NB4 (cell line): ENCODE measurements around the gene PEPD.

Experiments used
- DNase-seq: peaks from one replicate; pipeline ENCODE4 v3.0.0; 2010; ENCODE audit warnings: low read depth
- H3K4me3 ChIP-seq: one replicate; pipeline ENCODE4 v1.5.1; 2011; ENCODE audit warnings: mild to moderate bottlenecking, low read depth, low read length, moderate library complexity
- MYC ChIP-seq: IDR thresholded peaks from 2 replicates; pipeline ENCODE4 v1.6.1; 2011; ENCODE audit warnings: low read depth, low read length
- POLR2A ChIP-seq: IDR thresholded peaks from 2 replicates; pipeline ENCODE4 v1.6.1; 2011; ENCODE audit warnings: mild to moderate bottlenecking; ENCODE audit not compliant: insufficient read length; ENCODE audit errors: extremely low read depth
- TF ChIP-seq, protein P1 (sequence below): IDR thresholded peaks from 2 replicates; pipeline ENCODE4 v1.6.1; 2011; ENCODE audit warnings: low read depth, low read length
- TF ChIP-seq, protein P2 (sequence below): IDR thresholded peaks from one replicate; pipeline ENCODE4 v1.5.1; 2012; ENCODE audit warnings: low read depth, low read length

Gene PEPD

DNA sequence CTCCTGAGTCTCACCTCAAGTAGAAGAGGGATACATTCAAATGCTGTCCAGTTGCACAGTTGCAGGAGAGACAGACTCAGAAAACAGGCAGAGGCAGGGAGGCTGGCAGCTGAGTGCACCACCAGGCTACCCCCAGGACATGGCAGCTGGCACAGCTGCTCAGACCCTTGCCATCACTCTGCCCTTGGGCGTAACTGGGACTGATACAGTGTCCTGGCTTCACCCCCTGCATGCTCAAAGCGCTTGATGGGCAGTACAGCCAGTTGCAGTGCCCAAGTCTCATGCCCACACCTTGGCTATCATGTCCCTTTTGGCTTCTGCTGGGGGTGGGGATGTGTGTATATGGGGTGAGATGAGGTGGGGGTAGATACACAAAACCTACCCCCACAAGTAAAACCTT, 5.5 kb upstream of the PEPD start:
- DNase-seq: no peak
- TF ChIP-seq MYC (no peak), POLR2A (no peak)
- TF ChIP-seq, protein P1, sequence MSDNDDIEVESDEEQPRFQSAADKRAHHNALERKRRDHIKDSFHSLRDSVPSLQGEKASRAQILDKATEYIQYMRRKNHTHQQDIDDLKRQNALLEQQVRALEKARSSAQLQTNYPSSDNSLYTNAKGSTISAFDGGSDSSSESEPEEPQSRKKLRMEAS: no peak
- TF ChIP-seq, protein P2, sequence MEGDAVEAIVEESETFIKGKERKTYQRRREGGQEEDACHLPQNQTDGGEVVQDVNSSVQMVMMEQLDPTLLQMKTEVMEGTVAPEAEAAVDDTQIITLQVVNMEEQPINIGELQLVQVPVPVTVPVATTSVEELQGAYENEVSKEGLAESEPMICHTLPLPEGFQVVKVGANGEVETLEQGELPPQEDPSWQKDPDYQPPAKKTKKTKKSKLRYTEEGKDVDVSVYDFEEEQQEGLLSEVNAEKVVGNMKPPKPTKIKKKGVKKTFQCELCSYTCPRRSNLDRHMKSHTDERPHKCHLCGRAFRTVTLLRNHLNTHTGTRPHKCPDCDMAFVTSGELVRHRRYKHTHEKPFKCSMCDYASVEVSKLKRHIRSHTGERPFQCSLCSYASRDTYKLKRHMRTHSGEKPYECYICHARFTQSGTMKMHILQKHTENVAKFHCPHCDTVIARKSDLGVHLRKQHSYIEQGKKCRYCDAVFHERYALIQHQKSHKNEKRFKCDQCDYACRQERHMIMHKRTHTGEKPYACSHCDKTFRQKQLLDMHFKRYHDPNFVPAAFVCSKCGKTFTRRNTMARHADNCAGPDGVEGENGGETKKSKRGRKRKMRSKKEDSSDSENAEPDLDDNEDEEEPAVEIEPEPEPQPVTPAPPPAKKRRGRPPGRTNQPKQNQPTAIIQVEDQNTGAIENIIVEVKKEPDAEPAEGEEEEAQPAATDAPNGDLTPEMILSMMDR: no peak
- no peak overlapping the region for H3K4me3 ChIP-seq

- TF ChIP-seq MYC (no peak), POLR2A (no peak)
- TF ChIP-seq, protein P2: no peak
- TF ChIP-seq, protein P1: no peak
- no peak overlapping the region for H3K4me3 ChIP-seq
- no peak for DNase-seq
Measured at GRCh38 chr19:33524024-33524664, 2.6 kb upstream of the PEPD start.

DNA sequence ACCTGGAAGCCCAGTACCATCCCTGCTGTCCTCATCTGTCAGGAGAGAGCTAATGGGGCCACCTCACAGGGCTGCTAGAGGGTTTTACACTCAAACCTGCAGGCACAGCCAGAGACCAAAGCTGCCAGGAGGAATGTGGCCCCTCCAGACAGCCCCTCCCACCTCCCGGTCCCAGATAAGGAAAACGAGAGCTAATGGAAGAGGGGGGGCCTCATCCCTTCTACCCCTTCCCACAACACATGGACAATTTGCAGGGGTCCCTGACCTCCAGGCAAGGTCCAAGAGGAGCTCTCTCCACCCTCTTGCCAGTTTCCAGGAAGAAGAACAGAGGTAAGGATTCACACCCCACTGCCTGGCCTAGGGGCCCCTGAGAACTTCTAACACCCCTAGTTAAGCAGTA, 1.6 kb upstream of the PEPD start:
- TF ChIP-seq MYC: no peak
- TF ChIP-seq, protein P2: no peak
- TF ChIP-seq POLR2A: no peak
- no peak for DNase-seq

DNA sequence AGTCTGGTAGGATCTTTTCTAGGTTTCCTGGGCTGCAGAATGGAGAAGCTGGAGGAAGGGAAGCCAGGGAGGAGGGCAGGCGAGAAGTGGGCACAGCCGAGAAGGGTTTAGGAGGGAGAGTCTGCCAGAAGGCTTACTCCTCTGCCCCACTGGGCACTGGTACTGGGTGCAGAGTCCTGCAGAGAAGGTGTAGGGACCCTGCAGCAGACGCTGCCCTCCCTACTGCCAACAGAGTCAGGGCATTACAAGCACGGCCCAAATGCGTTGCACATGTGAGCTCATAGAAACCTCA, 726 bp upstream of the PEPD start:
- TF ChIP-seq POLR2A: no peak
- no peak for TF ChIP-seq MYC
- DNase-seq: no peak
- H3K4me3 ChIP-seq: peak overlapping the region; percentile 53

More for the DNA sequence above, 1.6 kb upstream of the PEPD start:
- no peak overlapping the region for H3K4me3 ChIP-seq

- TF ChIP-seq POLR2A (no peak), MYC (no peak)
- TF ChIP-seq, protein P1: no peak
- TF ChIP-seq, protein P2: no peak
- DNase-seq: no peak
Measured at GRCh38 chr19:33520844-33521479, 629 bp downstream of the PEPD start.

GRCh38 chr19:33520048-33520643, 1.4 kb downstream of the PEPD start:
- H3K4me3 ChIP-seq: no peak overlapping the region
- TF ChIP-seq, protein P1: no peak
- TF ChIP-seq POLR2A (no peak), MYC (no peak)
- TF ChIP-seq, protein P2: no peak
- DNase-seq: no peak

More at GRCh38 chr19:33520844-33521479, 629 bp downstream of the PEPD start:
- peak overlapping the region; percentile 53 for H3K4me3 ChIP-seq
